Mucosa of rectum (tissue), 2 donors: ENCODE data around the gene PNPLA6.

Experiments
- H3K27ac ChIP-seq, 2 donors: one replicate each; pipeline ENCODE4 v1.7.0; 2013; ENCODE audit warnings: inconsistent platforms in 2 of 2, low read depth in 2 of 2, low read length in 2 of 2
- H3K27me3 ChIP-seq, 2 donors: one replicate each; pipeline ENCODE4 v1.7.0; 2013; ENCODE audit warnings: low read length in 2 of 2; ENCODE audit not compliant: control insufficient read depth in 2 of 2, insufficient read depth in 2 of 2
- H3K36me3 ChIP-seq, 2 donors: one replicate each; pipeline ENCODE4 v1.7.0; 2013; ENCODE audit warnings: low read length in 2 of 2; ENCODE audit not compliant: control insufficient read depth in 2 of 2, insufficient read depth in 2 of 2
- H3K4me1 ChIP-seq, 2 donors: one replicate each; pipeline ENCODE4 v1.7.0; 2013; ENCODE audit warnings: low read length in 2 of 2, mild to moderate bottlenecking in 1 of 2; ENCODE audit not compliant: control insufficient read depth in 2 of 2, insufficient read depth in 2 of 2
- H3K4me3 ChIP-seq, 2 donors: one replicate each; pipeline ENCODE4 v1.7.0; 2013; ENCODE audit warnings: low read length in 2 of 2
- H3K9ac ChIP-seq, 2 donors: one replicate each; pipeline ENCODE4 v1.7.0; 2013; ENCODE audit warnings: low read length in 2 of 2, low read depth in 1 of 2, mild to moderate bottlenecking in 1 of 2
- H3K9me3 ChIP-seq, 2 donors: one replicate each; pipeline ENCODE4 v1.7.0; 2013; ENCODE audit warnings: low read length in 2 of 2; ENCODE audit not compliant: control insufficient read depth in 2 of 2
- donor health status: healthy.
- donor health status: Normal muscosa, but diverticular disease.

PNPLA6 gene

GRCh38 chr19:7541828-7542443 lies 6.4 kb downstream of the PNPLA6 start:
- Histone ChIP-seq H3K27me3 (no peaks in the 10 kb centered on the region), H3K27ac (no peak overlapping the region), H3K4me1 (no peaks in the 10 kb centered on the region), H3K36me3 (peaks cover 19 to 40% of the 10 kb centered on the region in 2 donors), H3K4me3 (no peak overlapping the region), H3K9ac (no peak overlapping the region), H3K9me3 (no peaks in the 10 kb centered on the region)

- no peaks in the 10 kb centered on the region for H3K27me3 ChIP-seq
- no peaks in the 10 kb centered on the region for H3K9me3 ChIP-seq
- H3K4me3 ChIP-seq = no peak overlapping the region
- peaks cover 19 to 40% of the 10 kb centered on the region in 2 donors for H3K36me3 ChIP-seq
- no peaks in the 10 kb centered on the region for H3K4me1 ChIP-seq
- H3K27ac ChIP-seq = no peak overlapping the region
- H3K9ac ChIP-seq = no peak overlapping the region
Observed at GRCh38 chr19:7542556-7543348, 7.2 kb downstream of the PNPLA6 start.

GRCh38 chr19:7544626-7545025 lies 9.1 kb downstream of the PNPLA6 start:
- Histone ChIP-seq H3K27me3 (no peaks in the 10 kb centered on the region), H3K9me3 (no peaks in the 10 kb centered on the region), H3K27ac (peak overlapping the region in 1 of 2 donors; percentile 48), H3K4me3 (no peak overlapping the region), H3K4me1 (no peaks in the 10 kb centered on the region), H3K36me3 (peaks cover 19 to 30% of the 10 kb centered on the region in 2 donors), H3K9ac (no peak overlapping the region)

- no peaks in the 10 kb centered on the region for H3K9me3 ChIP-seq
- H3K27me3 ChIP-seq = no peaks in the 10 kb centered on the region
- no peaks in the 10 kb centered on the region for H3K4me1 ChIP-seq
- H3K4me3 ChIP-seq = no peak overlapping the region
- peak overlapping the region in 1 of 2 donors; percentile 32 for H3K27ac ChIP-seq
- H3K9ac ChIP-seq = no peak overlapping the region
- H3K36me3 ChIP-seq = peaks cover 16 to 33% of the 10 kb centered on the region in 2 donors
Observed at GRCh38 chr19:7545300-7545699, 9.8 kb downstream of the PNPLA6 start.

GRCh38 chr19:7545904-7546303 lies 10.4 kb downstream of the PNPLA6 start:
- Histone ChIP-seq H3K36me3 (peaks cover 11 to 28% of the 10 kb centered on the region in 2 donors), H3K27ac (peak overlapping the region; percentile 22 to 32)

GRCh38 chr19:7547159-7547558 lies 11.6 kb downstream of the PNPLA6 start:
- H3K27ac ChIP-seq = no peak overlapping the region
- no peak overlapping the region for H3K4me3 ChIP-seq
- no peaks in the 10 kb centered on the region for H3K4me1 ChIP-seq
- no peaks in the 10 kb centered on the region for H3K27me3 ChIP-seq
- no peaks in the 10 kb centered on the region for H3K9me3 ChIP-seq
- no peak overlapping the region for H3K9ac ChIP-seq
- H3K36me3 ChIP-seq = peaks cover 11 to 18% of the 10 kb centered on the region in 2 donors

More at GRCh38 chr19:7545904-7546303, 10.4 kb downstream of the PNPLA6 start:
- Histone ChIP-seq H3K4me3 (no peak overlapping the region), H3K9ac (no peak overlapping the region), H3K4me1 (no peaks in the 10 kb centered on the region), H3K9me3 (no peaks in the 10 kb centered on the region), H3K27me3 (no peaks in the 10 kb centered on the region)

DNA sequence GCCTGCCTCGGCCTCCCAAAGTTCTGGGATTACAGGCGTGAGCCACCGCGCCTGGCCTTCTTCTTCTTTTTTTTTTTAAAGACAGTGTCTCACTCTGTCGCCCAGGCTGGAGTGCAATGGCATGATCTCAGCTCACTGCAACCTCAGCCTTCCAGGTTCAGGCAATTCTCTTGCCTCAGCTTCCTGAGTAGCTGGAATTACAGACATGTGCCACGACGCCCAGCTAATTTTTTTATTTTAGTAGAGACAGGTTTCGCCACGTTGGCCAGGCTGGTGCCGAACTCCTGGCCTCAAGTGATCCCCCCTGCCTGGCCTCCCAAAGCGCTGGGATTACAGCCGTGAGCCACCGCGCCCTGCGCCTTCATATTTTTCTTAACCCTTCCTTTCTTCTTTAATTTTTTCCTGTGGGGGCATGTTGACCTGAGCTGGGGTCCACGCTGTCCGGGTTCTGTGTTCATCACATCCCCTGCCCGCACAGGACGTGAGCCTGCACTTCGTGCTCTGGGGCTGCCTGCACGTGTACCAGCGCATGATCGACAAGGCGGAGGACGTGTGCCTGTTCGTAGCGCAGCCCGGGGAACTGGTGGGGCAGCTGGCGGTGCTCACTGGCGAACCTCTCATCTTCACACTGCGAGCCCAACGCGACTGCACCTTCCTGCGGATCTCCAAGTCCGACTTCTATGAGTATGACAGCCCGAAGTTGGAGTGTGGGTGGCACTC lies 14.1 kb downstream of the PNPLA6 start:
- Histone ChIP-seq H3K4me3 (no peak overlapping the region), H3K9me3 (no peaks in the 10 kb centered on the region), H3K27me3 (no peaks in the 10 kb centered on the region), H3K9ac (no peak overlapping the region), H3K4me1 (no peaks in the 10 kb centered on the region), H3K36me3 (peaks cover 0 to 11% of the 10 kb centered on the region in 2 donors), H3K27ac (no peak overlapping the region)

DNA sequence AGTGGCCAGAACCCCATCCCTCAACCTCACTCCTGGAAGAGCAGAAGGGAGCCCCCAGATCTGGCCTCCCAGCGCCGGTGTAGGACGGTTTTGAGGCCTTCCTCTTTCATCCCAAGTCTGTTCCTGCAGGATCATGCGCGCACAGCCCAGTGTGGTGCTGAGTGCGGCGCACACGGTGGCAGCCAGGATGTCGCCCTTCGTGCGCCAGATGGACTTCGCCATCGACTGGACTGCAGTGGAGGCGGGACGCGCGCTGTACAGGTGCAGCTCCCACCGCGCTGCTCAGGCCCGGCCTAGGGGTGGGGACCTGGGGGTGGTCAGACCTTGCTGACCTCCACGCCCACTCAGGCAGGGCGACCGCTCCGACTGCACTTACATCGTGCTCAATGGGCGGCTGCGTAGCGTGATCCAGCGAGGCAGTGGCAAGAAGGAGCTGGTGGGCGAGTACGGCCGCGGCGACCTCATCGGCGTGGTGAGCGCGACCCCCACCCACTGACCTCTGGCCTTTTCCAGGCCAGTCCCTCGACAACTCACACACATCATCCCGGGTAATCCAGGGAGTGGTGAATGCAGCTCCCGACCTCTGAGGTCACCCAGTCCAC lies 14.8 kb downstream of the PNPLA6 start:
- H3K4me3 ChIP-seq = no peak overlapping the region
- no peak overlapping the region for H3K27ac ChIP-seq
- no peak overlapping the region for H3K9ac ChIP-seq
- H3K36me3 ChIP-seq = peaks cover 0 to 13% of the 10 kb centered on the region in 2 donors
- no peaks in the 10 kb centered on the region for H3K9me3 ChIP-seq
- no peaks in the 10 kb centered on the region for H3K27me3 ChIP-seq
- no peaks in the 10 kb centered on the region for H3K4me1 ChIP-seq

GRCh38 chr19:7550987-7551761 lies 15.7 kb downstream of the PNPLA6 start:
- Histone ChIP-seq H3K27ac (no peak overlapping the region), H3K9ac (no peak overlapping the region), H3K4me3 (peak overlapping the region; percentile 53), H3K9me3 (no peaks in the 10 kb centered on the region), H3K27me3 (no peaks in the 10 kb centered on the region), H3K36me3 (peaks cover 2 to 19% of the 10 kb centered on the region in 2 donors), H3K4me1 (no peaks in the 10 kb centered on the region)
